ENCODE measurements around the gene TNFRSF12A. TPM values are rescaled to one million over a fixed set of nuclear protein-coding genes. Genes with fewer than 3 reads are reported as not detected.

The TNFRSF12A gene
- total RNA-seq, 1 experiment from 2014 or later: 156 TPM

DNA sequence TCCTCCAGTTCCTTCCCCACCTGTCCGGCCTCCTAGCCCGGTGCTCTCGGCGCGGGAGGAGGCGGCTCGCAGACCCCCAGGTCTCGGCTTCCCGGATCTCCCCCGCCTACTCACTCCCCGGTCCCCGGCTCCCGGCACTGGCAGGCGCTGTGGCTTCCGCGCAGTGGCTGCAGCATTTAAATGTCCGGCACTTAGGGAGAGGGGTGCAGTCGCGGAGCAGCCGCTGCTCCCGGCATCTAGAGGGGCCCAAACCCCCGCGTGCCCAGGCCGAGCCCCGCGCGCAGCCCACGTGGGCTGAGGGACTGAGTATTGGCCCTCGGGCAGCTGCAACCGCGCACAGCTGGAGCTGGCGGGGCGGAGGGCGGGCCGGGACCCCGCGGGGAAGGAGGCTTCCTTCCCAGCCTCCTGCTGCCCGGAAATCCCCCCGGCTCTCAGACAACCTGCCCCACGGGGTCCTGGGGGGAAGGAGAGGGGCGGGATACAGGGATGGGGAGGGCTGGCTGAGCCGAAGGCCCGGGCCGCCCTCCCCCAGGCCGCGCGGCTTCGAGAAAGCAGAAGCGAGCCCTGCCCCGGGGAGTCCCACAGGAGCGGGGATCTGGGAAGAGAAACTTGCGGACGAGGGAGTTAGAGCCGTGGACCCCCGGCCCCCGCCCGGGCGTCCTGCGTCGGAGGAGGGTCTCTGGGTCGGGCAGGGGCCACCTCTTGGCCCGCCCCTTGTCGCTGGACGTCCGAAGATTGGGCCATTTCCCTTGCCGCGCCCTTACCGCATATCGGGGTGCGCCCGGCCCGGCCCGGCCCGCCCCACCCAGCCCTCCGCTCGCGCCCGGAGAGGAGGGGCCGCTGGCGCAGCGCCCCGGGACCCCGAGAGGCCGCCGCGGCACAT is 25.8 kb downstream of the TNFRSF12A start, which contains the start of gene MMP25:
Gene MMP25 (plus strand): TSS at position 804 of the 883 bp plus-strand sequence. CDS start 357 bp downstream, outside the sequence.
- no peaks in the 10 kb centered on the region for H3K27me3 ChIP-seq (ENCODE audit: control insufficient read depth, insufficient read depth, low read length)

DNA sequence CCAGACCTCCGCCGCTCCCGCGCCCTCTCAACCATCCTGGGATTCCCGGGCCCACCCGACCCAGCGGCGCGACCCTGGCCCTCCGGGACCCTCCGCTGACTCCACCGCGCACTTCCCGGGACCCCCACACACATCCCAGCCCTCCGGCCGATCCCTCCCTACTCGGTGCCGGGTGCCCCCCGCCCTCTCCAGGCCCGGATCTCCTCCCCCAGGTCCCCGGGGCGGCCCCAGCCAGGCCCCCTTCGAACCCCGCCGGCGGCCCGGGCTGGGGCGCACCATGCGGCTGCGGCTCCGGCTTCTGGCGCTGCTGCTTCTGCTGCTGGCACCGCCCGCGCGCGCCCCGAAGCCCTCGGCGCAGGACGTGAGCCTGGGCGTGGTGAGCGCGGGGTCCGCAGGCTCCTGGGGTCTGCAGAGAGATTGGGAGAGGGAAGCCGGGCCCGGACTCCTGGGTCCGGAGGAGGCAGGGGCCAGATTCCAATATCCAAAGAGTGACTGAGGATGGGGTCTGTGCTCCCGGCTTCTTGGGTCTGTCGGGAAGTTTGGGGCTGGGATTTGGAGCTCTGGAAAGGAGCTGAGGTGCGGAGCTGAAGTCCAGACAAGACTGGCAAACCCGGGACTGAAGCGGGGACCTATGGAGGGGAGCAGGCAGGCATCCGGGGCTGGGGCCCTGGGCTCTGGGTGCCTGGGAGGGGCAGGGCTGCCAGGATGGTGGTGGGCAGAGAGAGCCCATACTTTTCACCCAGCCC is 26.6 kb downstream of the TNFRSF12A start:
- ATAC-seq (0 out of 2 replicates have a peak, but pooled peaks have one; percentile 20), DNase-seq (ENCODE audit: low read depth, low spot score) (no peak)
- no peaks in the 10 kb centered on the region for H3K9me3 ChIP-seq (ENCODE audit: control insufficient read depth, insufficient read depth, low read depth, low read length)
- intact Hi-C loops (cut with micrococcal nuclease; ENCODE audit: unreplicated experiment) (no loop called here), in situ Hi-C loops (cut with HindIII; ENCODE audit: low pct_unique_long_range_greater_than_20kb, low sequenced_read_pairs) (no loop called here)
- CTCF ChIA-PET: interaction anchor here (1.3 to 1.4 kb wide), 2 partner anchors 12 to 15 kb away, joined by 4 to 6 read pairs; no protein-coding TSS in a partner anchor
- no peaks in the 10 kb centered on the region for H3K4me1 ChIP-seq (ENCODE audit: control insufficient read depth, insufficient read depth, low read length)
- TF ChIP-seq SIN3A (IDR thresholded peaks at IDR 0.05; ENCODE audit: borderline replicate concordance, insufficient read depth, low read depth, low read length) (no peak), TCF7L2 (IDR thresholded peaks at IDR 0.05; ENCODE audit: low read depth, low read length) (no peak), POLR2AphosphoS5 (IDR thresholded peaks at IDR 0.05; ENCODE audit: low read depth, low read length) (no peak)
- TF ChIP-seq, protein P1, sequence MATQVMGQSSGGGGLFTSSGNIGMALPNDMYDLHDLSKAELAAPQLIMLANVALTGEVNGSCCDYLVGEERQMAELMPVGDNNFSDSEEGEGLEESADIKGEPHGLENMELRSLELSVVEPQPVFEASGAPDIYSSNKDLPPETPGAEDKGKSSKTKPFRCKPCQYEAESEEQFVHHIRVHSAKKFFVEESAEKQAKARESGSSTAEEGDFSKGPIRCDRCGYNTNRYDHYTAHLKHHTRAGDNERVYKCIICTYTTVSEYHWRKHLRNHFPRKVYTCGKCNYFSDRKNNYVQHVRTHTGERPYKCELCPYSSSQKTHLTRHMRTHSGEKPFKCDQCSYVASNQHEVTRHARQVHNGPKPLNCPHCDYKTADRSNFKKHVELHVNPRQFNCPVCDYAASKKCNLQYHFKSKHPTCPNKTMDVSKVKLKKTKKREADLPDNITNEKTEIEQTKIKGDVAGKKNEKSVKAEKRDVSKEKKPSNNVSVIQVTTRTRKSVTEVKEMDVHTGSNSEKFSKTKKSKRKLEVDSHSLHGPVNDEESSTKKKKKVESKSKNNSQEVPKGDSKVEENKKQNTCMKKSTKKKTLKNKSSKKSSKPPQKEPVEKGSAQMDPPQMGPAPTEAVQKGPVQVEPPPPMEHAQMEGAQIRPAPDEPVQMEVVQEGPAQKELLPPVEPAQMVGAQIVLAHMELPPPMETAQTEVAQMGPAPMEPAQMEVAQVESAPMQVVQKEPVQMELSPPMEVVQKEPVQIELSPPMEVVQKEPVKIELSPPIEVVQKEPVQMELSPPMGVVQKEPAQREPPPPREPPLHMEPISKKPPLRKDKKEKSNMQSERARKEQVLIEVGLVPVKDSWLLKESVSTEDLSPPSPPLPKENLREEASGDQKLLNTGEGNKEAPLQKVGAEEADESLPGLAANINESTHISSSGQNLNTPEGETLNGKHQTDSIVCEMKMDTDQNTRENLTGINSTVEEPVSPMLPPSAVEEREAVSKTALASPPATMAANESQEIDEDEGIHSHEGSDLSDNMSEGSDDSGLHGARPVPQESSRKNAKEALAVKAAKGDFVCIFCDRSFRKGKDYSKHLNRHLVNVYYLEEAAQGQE (IDR thresholded peaks at IDR 0.05; ENCODE audit: insufficient read depth in 1 of 2, low read depth in 2 of 2, low read length in 1 of 2): no peak
- TF ChIP-seq, protein P2, sequence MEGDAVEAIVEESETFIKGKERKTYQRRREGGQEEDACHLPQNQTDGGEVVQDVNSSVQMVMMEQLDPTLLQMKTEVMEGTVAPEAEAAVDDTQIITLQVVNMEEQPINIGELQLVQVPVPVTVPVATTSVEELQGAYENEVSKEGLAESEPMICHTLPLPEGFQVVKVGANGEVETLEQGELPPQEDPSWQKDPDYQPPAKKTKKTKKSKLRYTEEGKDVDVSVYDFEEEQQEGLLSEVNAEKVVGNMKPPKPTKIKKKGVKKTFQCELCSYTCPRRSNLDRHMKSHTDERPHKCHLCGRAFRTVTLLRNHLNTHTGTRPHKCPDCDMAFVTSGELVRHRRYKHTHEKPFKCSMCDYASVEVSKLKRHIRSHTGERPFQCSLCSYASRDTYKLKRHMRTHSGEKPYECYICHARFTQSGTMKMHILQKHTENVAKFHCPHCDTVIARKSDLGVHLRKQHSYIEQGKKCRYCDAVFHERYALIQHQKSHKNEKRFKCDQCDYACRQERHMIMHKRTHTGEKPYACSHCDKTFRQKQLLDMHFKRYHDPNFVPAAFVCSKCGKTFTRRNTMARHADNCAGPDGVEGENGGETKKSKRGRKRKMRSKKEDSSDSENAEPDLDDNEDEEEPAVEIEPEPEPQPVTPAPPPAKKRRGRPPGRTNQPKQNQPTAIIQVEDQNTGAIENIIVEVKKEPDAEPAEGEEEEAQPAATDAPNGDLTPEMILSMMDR (IDR thresholded peaks at IDR 0.05): no peak
- H3K4me3 ChIP-seq (ENCODE audit: low read depth in 2 of 2, low read length in 2 of 2): peak overlapping the region; percentile 51 to 59; a peak in 3 of 4 replicates
- POLR2A ChIA-PET: no interaction called here
- no peaks in the 10 kb centered on the region for H3K36me3 ChIP-seq (ENCODE audit: control insufficient read depth, insufficient read depth, low read length)
- no TSS peak for BruUV-seq (replicated peaks)
- H3K27ac ChIP-seq (ENCODE audit: low read length): no peak overlapping the region
- H3K27me3 ChIP-seq (ENCODE audit: control insufficient read depth, insufficient read depth, low read length): no peaks in the 10 kb centered on the region

More for the DNA sequence above, 25.8 kb downstream of the TNFRSF12A start, which contains the start of gene MMP25:
- no peak for DNase-seq (ENCODE audit: low read depth, low spot score)
- peak; percentile 62 for ATAC-seq
- Histone ChIP-seq H3K4me1 (ENCODE audit: control insufficient read depth, insufficient read depth, low read length) (no peaks in the 10 kb centered on the region), H3K4me3 (ENCODE audit: low read depth in 2 of 2, low read length in 2 of 2) (peak within 1 kb of the TSS; percentile 51 to 59), H3K36me3 (ENCODE audit: control insufficient read depth, insufficient read depth, low read length) (no peaks in the 10 kb centered on the region), H3K9me3 (ENCODE audit: control insufficient read depth, insufficient read depth, low read depth, low read length) (no peaks in the 10 kb centered on the region), H3K27ac (ENCODE audit: low read length) (no peak within 1 kb of the TSS)
- no TSS peak for BruUV-seq (replicated peaks)
- TF ChIP-seq POLR2AphosphoS5 (IDR thresholded peaks at IDR 0.05; ENCODE audit: low read depth, low read length) (no peak), TCF7L2 (IDR thresholded peaks at IDR 0.05; ENCODE audit: low read depth, low read length) (no peak), SIN3A (IDR thresholded peaks at IDR 0.05; ENCODE audit: borderline replicate concordance, insufficient read depth, low read depth, low read length) (no peak)
- TF ChIP-seq, protein P2 (IDR thresholded peaks at IDR 0.05): no peak
- TF ChIP-seq, protein P1 (IDR thresholded peaks at IDR 0.05; ENCODE audit: insufficient read depth in 1 of 2, low read depth in 2 of 2, low read length in 1 of 2): no peak
- in situ Hi-C loops (cut with HindIII; ENCODE audit: low pct_unique_long_range_greater_than_20kb, low sequenced_read_pairs): no loop called here
- CTCF ChIA-PET: interaction anchor here (0.5 to 0.7 kb wide), 3 partner anchors 13 to 605 kb away, joined by 3 to 4 read pairs (median 4); no protein-coding TSS in a partner anchor
- POLR2A ChIA-PET: interaction anchor here (0.6 kb wide), 1 partner anchor 15 kb away, joined by 3 read pairs; no protein-coding TSS in a partner anchor
- intact Hi-C loops (cut with micrococcal nuclease; ENCODE audit: unreplicated experiment): no loop called here
